H1 (cell line): ENCODE results near the gene KCNQ1. TPM values are rescaled to one million over a fixed set of nuclear protein-coding genes. Genes with fewer than 3 reads are reported as not detected.

Source experiments
- CHD7 ChIP-seq: fragments of 300-600 bp; sonication (generic); IDR thresholded peaks from 2 replicates; pipeline ENCODE4 v1.7.1; 2012; ENCODE audit warnings: low read length, moderate library complexity, mild to moderate bottlenecking, inconsistent platforms; ENCODE audit not compliant: insufficient replicate concordance
- polyA plus RNA-seq, 7 experiments: library from polyadenylated mRNA; depleted of rRNA in 3 of 7; stranded (reverse) in 5 of 7; unstranded in 2 of 7; fragments of >200 nt in 5 of 7; fragments of 200-250 nt in 2 of 7; gene quantifications; 1 replicate in 5 of 7; 2 replicates in 1 of 7; 4 replicates in 1 of 7; pipeline versions ENCODE4 v1.2.1 to v1.2.3, GENCODE V29; 2011 to 2013; ENCODE audit warnings: missing spikeins in 2 of 7, mixed read lengths in 2 of 7
- total RNA-seq: library from RNA; stranded (reverse); fragmentation: NEBNext Ultra II Directional; extraction: Animal tissue kit (Norgen Biotek cat#: 25700); gene quantifications from 2 replicates; pipeline ENCODE4 v1.2.1, GENCODE V29; 2021

The KCNQ1 gene
- total and polyA plus RNA-seq, 2 of the 8 experiments (the other 6 are each of a cell fraction or from before 2014, with no cell fraction given): 1.9 to 2.0 TPM

DNA sequence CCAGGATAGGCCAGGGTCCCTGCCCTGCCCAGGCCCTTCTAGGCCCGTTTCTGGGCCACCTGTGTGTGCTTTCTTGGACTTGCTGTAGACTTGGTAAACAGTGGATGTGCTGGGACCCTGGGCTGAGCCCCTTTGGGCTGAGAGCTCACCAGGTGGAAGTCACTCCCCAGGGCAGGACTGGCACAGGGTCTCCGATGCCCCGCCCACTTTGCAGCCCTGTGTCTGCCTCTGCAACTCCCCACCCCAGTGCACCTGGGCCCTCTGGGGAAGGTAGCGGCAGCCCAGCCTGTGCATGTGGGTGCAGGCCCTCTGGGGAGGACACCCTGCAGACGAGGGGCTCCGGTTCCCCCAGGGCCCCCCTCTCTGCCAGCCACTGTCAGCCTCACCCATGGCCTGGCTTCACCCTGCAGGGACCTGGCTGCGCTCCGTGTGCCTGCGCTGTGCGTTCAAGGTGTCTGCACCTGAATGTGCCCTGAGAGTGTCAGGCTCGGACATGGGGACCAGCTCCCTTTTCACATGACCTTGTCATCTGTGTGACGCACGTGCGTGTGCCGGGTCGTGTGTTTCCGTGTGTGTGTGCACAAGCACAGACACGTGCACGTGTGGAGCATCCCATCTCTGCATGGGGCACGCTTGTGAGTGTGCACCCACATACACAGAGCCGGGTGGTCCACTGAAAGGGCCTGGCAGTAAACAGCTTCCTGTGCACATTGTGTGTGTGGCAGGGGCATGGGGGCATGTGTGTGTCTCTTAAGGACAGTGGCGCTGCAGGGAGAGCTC lies 136.5 kb downstream of the KCNQ1 start (continued):
- no peak for TF ChIP-seq CHD7
